HG03354 (cell line): ENCODE data around the gene DAB2IP.
"Not testable (repeated sequence)": the region's sequence is repeated elsewhere in the genome, so short reads cannot be mapped to it uniquely, and the experiment has no call there.

ENCODE experiments used
- ATAC-seq: cut with Tn5 transposase; IDR thresholded peaks from one replicate; pipeline ENCODE4 v1.9.1; 2021; ENCODE audit warnings: mild to moderate bottlenecking; ENCODE audit not compliant: unreplicated experiment, poor library complexity, severe bottlenecking

DAB2IP gene

GRCh38 chr9:121736934-121737462 lies 85.6 kb downstream of the DAB2IP start:
- no peak for ATAC-seq

- no peak for ATAC-seq
Measured at GRCh38 chr9:121737481-121737931, 86.1 kb downstream of the DAB2IP start.

GRCh38 chr9:121738411-121738810 lies 87.0 kb downstream of the DAB2IP start:
- ATAC-seq: no peak

- no peak for ATAC-seq
Measured at GRCh38 chr9:121738968-121739367, 87.5 kb downstream of the DAB2IP start.

GRCh38 chr9:121739971-121740370 lies 88.5 kb downstream of the DAB2IP start:
- ATAC-seq: no peak

- ATAC-seq: no peak
Measured at GRCh38 chr9:121741228-121741918, 89.9 kb downstream of the DAB2IP start.

- ATAC-seq: not testable (repeated sequence)
Measured at GRCh38 chr9:121741919-121742283, 90.5 kb downstream of the DAB2IP start.

GRCh38 chr9:121742923-121743322 lies 91.5 kb downstream of the DAB2IP start:
- ATAC-seq: no peak

- no peak for ATAC-seq
Measured at GRCh38 chr9:121743441-121744001, 92.1 kb downstream of the DAB2IP start.

- no peak for ATAC-seq
Measured at GRCh38 chr9:121744002-121744686, 92.7 kb downstream of the DAB2IP start.

GRCh38 chr9:121744687-121745395 lies 93.4 kb downstream of the DAB2IP start:
- no peak for ATAC-seq

- ATAC-seq: no peak
Measured at GRCh38 chr9:121745396-121745695, 93.9 kb downstream of the DAB2IP start.

GRCh38 chr9:121746411-121746810 lies 95.0 kb downstream of the DAB2IP start:
- ATAC-seq: no peak

GRCh38 chr9:121746866-121747265 lies 95.4 kb downstream of the DAB2IP start:
- ATAC-seq: no peak

GRCh38 chr9:121748074-121748473 lies 96.6 kb downstream of the DAB2IP start:
- ATAC-seq: no peak

- ATAC-seq: no peak
Measured at GRCh38 chr9:121748727-121749423, 97.4 kb downstream of the DAB2IP start.

- ATAC-seq: no peak
Measured at GRCh38 chr9:121749614-121750013, 98.2 kb downstream of the DAB2IP start.

- no peak for ATAC-seq
Measured at GRCh38 chr9:121750259-121750714, 98.9 kb downstream of the DAB2IP start.

GRCh38 chr9:121750715-121751623 lies 99.5 kb downstream of the DAB2IP start:
- ATAC-seq: no peak
